Ureter (tissue), 1 donor: ENCODE measurements around the gene TMEM132A. TPM values are rescaled to one million over a fixed set of nuclear protein-coding genes. Genes with fewer than 3 reads are reported as not detected.

Experiments used
- DNase-seq: peaks from one replicate; pipeline ENCODE4 v3.0.0-alpha.2; 2020; ENCODE audit warnings: low spot score
- total RNA-seq: library from RNA; stranded (reverse); gene quantifications from one replicate; pipeline ENCODE4 v1.2.4, GENCODE V29; 2023
- donor health status: DM: yes; HTN: yes; CAD: no.

The TMEM132A gene
- total RNA-seq, result 8.0 TPM

- no peak for DNase-seq
Measured at GRCh38 chr11:60924110-60924905, at the start of gene TMEM132A. TMEM132A (plus strand) TSS chr11:60924460; CDS start chr11:60924634, 174 bp downstream.

- DNase-seq, result no peak
Measured at GRCh38 chr11:60875366-60876167, 48.7 kb upstream of the TMEM132A start.

GRCh38 chr11:60876168-60876485 is 48.1 kb upstream of the TMEM132A start:
- DNase-seq, result no peak

GRCh38 chr11:60878245-60879101 is 45.8 kb upstream of the TMEM132A start:
- DNase-seq, result no peak

- no peak for DNase-seq
Measured at GRCh38 chr11:60879104-60879503, 45.2 kb upstream of the TMEM132A start.

- no peak for DNase-seq
Measured at GRCh38 chr11:60879971-60880588, 44.2 kb upstream of the TMEM132A start.

- no peak for DNase-seq
Measured at GRCh38 chr11:60880643-60881282, 43.5 kb upstream of the TMEM132A start.

GRCh38 chr11:60887556-60887955 is 36.7 kb upstream of the TMEM132A start:
- no peak for DNase-seq

- no peak for DNase-seq
Measured at GRCh38 chr11:60889869-60890311, 34.4 kb upstream of the TMEM132A start.

GRCh38 chr11:60890696-60891095 is 33.6 kb upstream of the TMEM132A start:
- DNase-seq, result no peak

- no peak for DNase-seq
Measured at GRCh38 chr11:60891103-60891741, 33.0 kb upstream of the TMEM132A start.

GRCh38 chr11:60895687-60896086 is 28.6 kb upstream of the TMEM132A start:
- no peak for DNase-seq

GRCh38 chr11:60897496-60897895 is 26.8 kb upstream of the TMEM132A start:
- DNase-seq, result no peak

GRCh38 chr11:60899046-60899936 is 25.0 kb upstream of the TMEM132A start:
- no peak for DNase-seq

GRCh38 chr11:60899977-60900376 is 24.3 kb upstream of the TMEM132A start:
- no peak for DNase-seq

- DNase-seq, result no peak
Measured at GRCh38 chr11:60900673-60901404, 23.4 kb upstream of the TMEM132A start.

GRCh38 chr11:60902625-60903024 is 21.6 kb upstream of the TMEM132A start:
- DNase-seq, result no peak

- no peak for DNase-seq
Measured at GRCh38 chr11:60905047-60905446, 19.2 kb upstream of the TMEM132A start.
